ENCODE data around the gene CACNA1G.

The CACNA1G gene

GRCh38 chr17:50659179-50659578, 98.7 kb downstream of the CACNA1G start:
- DNase-seq: no peak

GRCh38 chr17:50660042-50660886, 99.7 kb downstream of the CACNA1G start:
- DNase-seq: peak; percentile 18

- DNase-seq: no peak
These were observed 100.4 kb downstream of the CACNA1G start for GRCh38 chr17:50660887-50661345.

GRCh38 chr17:50661348-50661747, 100.8 kb downstream of the CACNA1G start:
- peak; percentile 75 for DNase-seq

- peak; percentile 81 for DNase-seq
These were observed 101.4 kb downstream of the CACNA1G start for GRCh38 chr17:50661795-50662391.

GRCh38 chr17:50662632-50663225, 102.2 kb downstream of the CACNA1G start:
- no peak for DNase-seq

- DNase-seq: no peak
These were observed 103.4 kb downstream of the CACNA1G start for GRCh38 chr17:50663812-50664374.

GRCh38 chr17:50664788-50665458, 104.4 kb downstream of the CACNA1G start:
- no peak for DNase-seq

- DNase-seq: no peak
These were observed 105.3 kb downstream of the CACNA1G start for GRCh38 chr17:50665838-50666237.

GRCh38 chr17:50666316-50666715, 105.8 kb downstream of the CACNA1G start:
- no peak for DNase-seq

GRCh38 chr17:50667259-50668024, 106.9 kb downstream of the CACNA1G start:
- no peak for DNase-seq

- DNase-seq: no peak
These were observed 107.7 kb downstream of the CACNA1G start for GRCh38 chr17:50668025-50668837.

- no peak for DNase-seq
These were observed 108.5 kb downstream of the CACNA1G start for GRCh38 chr17:50668838-50669581.

GRCh38 chr17:50672071-50672470, 111.6 kb downstream of the CACNA1G start:
- no peak for DNase-seq

GRCh38 chr17:50672831-50673551, 112.5 kb downstream of the CACNA1G start:
- no peak for DNase-seq

GRCh38 chr17:50675190-50675589, 114.7 kb downstream of the CACNA1G start:
- no peak for DNase-seq

GRCh38 chr17:50675627-50676026, 115.1 kb downstream of the CACNA1G start:
- peak; percentile 13 for DNase-seq

- no peak for DNase-seq
These were observed 115.8 kb downstream of the CACNA1G start for GRCh38 chr17:50676065-50676975.

Data from NCI-H2171 treated with DMSO at 0.1 percent for 48 hours (cell line).